HG03108 (cell line): ENCODE data around the gene FCN1.

Source experiments
- ATAC-seq: cut with Tn5 transposase; IDR thresholded peaks from one replicate; pipeline ENCODE4 v1.9.1; 2021; ENCODE audit warnings: moderate library complexity; ENCODE audit not compliant: unreplicated experiment

FCN1 gene

DNA sequence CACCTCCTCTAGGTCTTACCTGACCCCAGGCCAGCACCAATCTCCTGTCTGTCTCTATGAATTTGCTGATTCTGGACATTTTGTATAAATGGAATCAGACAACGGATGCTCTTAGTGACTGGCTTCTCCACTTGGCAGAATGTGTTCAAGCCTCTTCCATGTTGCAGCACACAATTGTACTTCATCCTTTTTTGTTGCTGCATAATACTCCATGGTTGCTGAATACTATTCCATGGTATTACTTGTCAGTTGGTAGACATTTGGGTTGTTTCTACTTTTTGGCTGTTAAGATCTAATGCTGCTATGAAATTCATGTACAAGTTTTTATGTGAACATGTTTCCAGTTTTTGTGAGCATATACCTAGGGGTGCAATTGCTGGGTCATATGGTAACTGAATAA, 34.3 kb upstream of the FCN1 start:
- ATAC-seq, result no peak

- ATAC-seq, result no peak
Observed at GRCh38 chr9:134951461-134951860, 33.7 kb upstream of the FCN1 start.

DNA sequence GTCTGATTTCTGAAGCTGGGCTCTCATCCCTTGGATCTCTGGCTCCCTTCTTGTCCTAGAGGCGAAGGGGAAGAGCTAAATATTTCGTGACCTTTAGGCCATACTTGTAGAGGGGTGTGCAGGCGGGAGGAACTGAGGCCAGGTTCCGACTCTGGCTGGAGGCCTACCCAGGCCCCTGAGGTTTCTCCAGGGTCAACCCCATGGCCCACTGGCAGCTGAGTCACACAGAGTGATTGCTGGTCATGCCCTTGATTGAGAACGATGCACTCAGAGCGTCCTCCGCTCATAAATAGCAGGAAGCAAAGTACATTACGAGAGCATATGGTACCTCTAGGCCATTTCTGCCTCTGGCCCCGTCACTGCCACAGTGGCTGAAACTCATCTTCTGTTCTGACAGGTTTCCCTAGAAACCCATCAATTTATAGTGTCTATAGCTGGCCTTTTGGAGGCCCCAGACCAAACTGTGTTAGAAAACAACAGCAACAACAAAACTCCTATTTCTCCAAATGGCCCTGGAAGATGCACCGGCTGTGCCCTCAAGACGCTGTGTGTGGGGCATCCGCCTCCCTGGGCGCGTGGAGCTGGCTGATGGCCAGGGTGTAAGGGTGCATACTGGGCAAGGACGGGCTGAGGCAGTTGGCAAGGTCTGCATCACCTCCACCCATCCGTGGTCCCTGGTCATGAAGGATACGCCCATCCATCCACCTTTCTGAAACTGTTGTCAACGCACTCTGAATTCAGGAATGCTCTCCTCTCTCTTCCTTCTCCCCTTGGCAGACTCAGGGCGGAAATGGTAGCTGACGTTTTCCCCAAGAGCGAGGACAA, 32.9 kb upstream of the FCN1 start:
- ATAC-seq, result no peak

- no peak for ATAC-seq
Observed at GRCh38 chr9:134949681-134950385, 32.1 kb upstream of the FCN1 start.

- no peak for ATAC-seq
Observed at GRCh38 chr9:134948149-134948548, 30.4 kb upstream of the FCN1 start.

DNA sequence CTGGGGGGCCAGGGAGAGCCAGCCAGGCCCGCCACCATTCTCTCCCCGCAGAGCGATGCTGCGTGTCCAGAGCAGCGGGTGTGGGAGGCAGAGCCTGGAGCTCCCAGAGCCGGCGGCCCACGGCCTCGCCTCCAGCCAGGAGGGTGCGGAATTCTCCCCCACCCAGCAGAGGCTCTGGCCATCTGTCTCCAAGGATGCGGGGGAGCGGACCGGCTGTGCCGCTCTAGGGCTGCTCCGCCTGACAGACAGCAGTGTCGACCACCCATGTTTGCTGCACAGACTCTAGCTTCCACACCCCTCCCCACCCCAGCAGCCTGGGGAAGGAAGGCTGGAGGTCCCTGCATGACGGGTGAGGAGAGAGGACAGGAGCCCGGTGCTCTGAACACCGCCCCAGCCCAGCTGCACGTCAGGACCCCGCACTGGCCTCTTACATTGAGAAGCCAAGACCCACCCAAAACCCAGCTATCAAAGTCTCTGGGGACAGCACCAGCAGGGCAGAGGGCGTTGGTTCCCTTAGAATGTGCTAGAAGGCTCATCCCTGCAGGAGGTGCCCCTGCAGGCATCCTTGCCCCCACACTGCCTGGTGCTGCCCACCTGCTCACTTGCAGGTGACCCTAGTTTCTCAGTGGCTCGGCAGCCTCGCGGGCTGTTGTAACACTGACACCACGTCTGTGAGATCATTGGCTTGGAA, 29.7 kb upstream of the FCN1 start:
- ATAC-seq, result no peak

- ATAC-seq, result no peak
Observed at GRCh38 chr9:134946663-134947062, 29.0 kb upstream of the FCN1 start.

GRCh38 chr9:134945509-134946275, 28.0 kb upstream of the FCN1 start:
- ATAC-seq, result no peak

DNA sequence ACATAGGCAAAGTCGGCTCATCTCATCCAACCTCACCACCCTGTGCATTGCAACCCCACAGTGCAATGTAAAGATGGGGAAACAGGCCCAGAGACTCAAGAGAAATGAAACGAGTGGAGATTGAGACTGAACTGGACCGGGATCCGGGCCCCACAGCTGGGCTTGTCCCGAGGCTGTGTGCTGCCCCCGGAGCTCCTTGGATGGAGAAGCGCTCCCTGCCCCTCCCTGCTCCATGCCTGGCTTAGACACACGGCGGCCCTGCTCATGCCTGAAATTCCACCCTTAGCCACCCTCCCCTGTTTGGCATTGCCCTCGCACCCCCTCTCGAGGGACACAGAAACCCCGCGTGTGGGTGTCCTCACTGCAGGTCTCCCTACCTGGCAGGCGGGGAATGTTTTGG, 27.2 kb upstream of the FCN1 start:
- ATAC-seq, result no peak

DNA sequence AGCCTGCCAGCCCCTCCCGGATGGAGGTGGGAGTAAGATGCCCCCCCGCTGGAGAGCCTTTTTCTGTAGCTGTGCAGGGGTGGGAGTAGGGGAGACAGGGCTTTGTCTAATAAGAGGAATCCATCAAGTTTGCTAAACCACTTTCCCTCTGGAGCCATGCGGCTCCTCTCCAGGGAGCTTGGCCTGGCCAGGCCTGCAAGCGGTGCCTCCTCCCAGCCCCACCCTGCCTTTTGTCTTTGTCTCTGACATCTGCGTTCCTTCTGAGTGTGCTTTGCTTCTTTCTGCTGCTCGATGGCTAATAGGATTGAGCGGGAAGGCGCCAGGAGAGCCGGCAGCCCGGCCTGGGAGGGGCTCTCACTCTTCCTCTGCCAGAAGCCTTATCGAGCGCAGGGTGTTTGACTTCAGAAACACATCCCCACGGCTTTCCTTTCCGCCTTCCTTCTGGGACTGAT, 26.7 kb upstream of the FCN1 start:
- ATAC-seq, result no peak

- no peak for ATAC-seq
Observed at GRCh38 chr9:134943836-134944235, 26.1 kb upstream of the FCN1 start.

DNA sequence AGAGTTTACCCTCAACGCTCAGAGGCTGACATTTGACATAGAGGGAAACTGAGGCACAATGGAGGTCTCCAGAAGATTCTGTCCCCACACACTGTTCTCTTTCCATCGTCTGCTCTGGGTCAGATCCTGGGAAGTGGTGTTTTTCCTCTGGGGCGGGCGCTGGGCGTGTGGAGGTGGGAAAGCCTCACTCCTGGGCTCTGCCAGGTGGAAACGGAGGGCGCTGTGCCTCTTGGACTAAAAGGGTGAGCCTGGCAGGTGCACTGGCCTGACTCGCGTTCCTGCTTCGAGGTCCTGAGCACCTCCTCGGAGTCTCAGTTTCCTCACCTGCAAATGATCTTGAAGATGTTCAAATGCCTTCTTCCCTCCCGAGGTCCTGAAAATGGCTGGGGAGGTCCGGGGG, 25.7 kb upstream of the FCN1 start:
- no peak for ATAC-seq

DNA sequence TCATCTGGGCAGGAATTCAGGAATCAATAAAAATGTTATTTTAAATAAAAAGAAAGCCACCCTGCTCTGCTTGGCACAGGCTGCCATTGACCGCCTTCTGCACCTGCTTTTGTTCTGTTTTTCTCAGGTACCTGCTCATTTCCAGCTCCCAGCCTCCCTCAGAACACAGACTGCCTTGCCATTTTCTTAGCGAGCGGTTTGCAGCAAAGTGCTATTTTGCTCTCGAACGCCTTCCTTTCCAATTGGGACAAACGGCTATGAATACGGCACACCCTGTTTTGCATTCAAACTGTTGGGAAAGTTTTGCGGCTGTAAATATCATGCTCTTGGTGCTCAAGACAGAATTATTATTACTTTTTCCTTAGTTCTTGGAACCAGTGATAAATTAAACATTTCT, 25.1 kb upstream of the FCN1 start:
- ATAC-seq, result no peak

DNA sequence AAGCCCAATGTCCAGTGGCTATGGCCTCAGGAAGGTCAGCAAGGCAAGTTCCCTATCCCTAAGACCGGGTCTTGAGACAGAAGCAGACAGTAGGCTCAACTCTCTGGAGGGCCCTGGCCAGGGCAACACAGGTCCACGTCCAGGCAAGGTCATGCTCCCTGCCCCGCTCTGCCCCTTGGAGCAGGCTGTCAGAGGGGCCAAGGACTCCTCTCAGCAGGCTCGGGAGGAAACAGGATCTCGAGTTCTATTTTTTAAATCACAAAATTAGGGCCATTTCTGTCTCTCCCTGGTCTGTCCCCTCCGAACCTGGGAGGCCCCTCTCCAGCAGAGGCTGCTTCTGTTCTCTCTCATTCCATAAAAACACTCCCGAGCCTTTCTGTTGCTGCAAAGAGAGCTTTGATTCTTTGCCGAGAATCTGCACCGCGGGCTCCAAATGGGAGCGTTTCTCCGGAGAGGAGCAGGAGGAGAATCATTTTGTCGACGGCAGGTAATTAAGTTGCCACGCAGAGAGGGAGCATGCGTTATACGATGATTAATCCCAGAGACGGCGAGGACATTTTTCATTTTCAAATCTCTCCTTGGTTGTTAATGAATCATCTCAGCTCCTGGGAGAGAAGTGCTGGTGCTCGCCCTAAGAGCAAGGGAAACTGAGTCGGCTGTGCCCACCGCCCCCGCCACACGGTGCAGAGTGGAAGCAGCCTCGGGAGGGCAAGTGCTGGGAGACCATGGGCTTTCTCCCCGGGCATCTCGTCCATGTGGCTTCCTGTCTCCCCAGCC, 24.5 kb upstream of the FCN1 start:
- no peak for ATAC-seq

DNA sequence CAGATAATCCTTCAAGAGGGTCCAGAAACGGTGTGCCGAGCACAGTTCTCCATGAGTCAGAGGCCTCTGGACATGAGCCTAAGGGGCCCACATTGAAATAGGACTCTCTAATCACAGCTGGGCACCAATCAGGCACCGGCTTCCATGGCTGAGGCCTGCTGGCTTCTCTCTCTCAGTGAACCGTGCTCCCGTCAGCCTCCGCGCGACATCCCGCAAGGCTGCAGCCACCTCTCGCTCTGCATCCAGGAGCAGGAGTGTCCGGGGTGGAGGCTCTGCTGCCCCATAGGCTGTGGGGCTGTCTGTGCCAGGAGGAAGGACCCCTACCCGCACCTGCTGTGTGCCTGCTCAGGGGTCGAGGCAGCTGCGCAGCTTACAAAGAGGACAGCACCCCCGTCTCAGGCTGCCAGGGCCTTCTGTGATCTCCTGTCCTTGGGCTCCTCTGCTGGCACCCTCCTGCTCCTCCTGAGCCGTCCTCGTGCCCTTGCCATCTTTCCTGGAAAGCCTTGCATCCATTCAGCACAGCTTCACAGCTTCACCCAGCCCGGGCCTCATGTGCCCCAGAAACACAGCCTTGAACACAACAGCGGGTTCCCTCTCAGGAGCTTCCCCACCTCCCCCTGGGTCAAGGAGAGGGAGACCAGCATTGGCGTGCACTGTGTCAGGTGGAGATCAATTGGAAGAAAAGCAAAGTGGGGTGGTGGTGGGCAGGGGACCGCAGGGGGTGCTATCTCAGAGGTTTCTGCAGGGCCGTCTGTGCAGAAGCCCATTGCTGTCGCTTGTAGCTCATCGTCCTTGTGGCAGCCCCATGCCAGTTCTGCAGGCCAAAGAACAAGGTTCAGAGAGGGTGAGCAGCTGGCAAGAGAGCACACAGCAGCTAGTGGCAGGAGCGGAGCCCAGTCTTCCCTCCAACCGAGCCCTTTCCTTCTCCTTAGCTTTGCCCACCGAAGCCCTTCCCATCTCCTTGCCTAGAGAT, 22.8 kb upstream of the FCN1 start:
- no peak for ATAC-seq

- no peak for ATAC-seq
Observed at GRCh38 chr9:134939836-134940235, 22.1 kb upstream of the FCN1 start.

DNA sequence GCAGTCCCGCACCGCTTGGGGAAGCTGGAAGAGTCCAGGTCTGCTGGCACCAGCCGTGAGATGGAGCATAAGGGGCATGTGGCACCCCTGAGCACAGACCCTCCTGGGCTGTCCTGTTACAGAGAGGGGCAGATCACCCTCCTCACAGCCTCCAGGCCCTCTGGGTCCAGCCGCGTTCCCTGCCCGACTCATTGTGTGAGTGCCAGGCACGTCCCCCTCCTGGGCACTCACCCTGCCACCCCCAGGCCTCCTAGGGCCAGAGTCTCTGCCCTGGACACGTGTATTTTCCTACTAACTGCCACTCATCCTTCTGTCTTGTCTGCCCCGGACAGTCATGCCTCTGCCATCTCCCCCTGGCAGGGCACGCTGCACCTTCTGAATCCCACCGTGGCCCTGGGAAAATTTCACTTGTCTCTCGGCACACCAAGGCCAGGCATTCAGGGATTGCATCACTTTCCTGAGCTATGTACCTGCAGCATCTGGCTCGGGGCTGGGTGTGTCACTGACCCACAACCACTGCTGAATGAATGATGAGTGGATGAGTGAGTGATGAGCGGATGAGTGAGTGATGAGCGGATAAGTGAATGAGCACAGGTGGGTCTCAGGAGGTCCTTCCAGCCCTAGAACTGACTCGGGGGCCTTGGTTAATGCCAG, 21.5 kb upstream of the FCN1 start:
- ATAC-seq, result no peak

DNA sequence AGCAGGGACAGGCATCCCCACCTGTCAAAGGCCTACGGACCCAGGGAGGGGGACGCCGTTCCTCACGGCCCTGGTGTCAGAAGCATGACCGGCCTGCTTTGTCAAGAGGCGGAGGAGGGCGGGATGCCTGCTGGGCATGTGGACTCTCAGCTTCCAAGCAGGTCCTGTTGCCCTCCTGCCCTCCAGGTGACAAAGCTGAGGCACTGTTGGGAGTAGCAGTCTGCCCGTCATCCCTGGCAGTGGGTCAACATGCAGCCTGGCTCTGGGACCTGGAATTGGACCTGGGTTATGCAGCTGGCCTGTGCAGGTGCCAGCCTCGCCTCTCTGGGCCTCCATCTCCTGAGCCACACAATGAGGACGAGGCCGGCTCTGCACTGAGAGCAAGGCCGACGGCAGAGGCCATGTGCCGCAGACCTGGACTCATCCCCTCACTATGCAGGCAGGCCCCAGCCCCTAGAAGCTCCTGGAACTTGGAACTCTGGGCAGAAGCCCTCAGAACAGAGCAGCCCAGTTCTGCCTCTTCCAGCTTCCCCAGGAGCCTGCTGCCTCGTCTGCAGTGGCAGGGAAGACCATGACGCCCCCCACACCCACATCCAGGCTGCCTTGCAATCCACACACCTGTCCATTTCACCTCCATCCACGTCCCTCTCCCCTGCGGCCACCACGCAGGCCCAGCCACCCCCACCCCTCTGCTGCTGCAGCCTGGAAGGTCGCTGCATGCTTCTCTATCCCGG, 20.8 kb upstream of the FCN1 start:
- ATAC-seq, result no peak
